WTC11 (cell line): ENCODE measurements around the gene OTOGL. TPM values are rescaled to one million over a fixed set of nuclear protein-coding genes. Genes with fewer than 3 reads are reported as not detected.

Experiments used
- ATAC-seq: fragments of 200-7000 bp; cut with Tn5 transposase; 2 replicates; pipeline ENCODE4 v1.10.0; 2021; ENCODE audit warnings: mild to moderate bottlenecking, moderate library complexity
- CTCF ChIA-PET: fragments of 300-600 bp; sonication (Branson Sonifier 250); formaldehyde crosslinking; loops from one replicate; lab custom pipeline; 2021; ENCODE audit warnings: antibody characterized with exemption; lab: Charles Lee
- POLR2A ChIA-PET: fragments of 350-600 bp; sonication (Branson Sonifier 250); formaldehyde crosslinking; loops from one replicate; lab custom pipeline; 2021; ENCODE audit warnings: antibody characterized with exemption; lab: Charles Lee
- DNase-seq: peaks from one replicate; pipeline ENCODE4 v3.0.0; 2021; ENCODE audit warnings: low spot score
- H3K27ac Mint-ChIP-seq: 2 replicates; pipeline ENCODE4 v1.8.0; 2021; ENCODE audit warnings: mixed read lengths
- H3K27me3 Mint-ChIP-seq: 2 replicates; pipeline ENCODE4 v1.8.0; 2021; ENCODE audit warnings: low read depth, mild to moderate bottlenecking, moderate library complexity, mixed read lengths
- H3K36me3 Mint-ChIP-seq: 2 replicates; pipeline ENCODE4 v1.8.0; 2021; ENCODE audit warnings: mixed read lengths
- H3K4me1 Mint-ChIP-seq: 2 replicates; pipeline ENCODE4 v1.8.0; 2022; ENCODE audit warnings: mixed read lengths
- H3K4me3 Mint-ChIP-seq: 2 replicates; pipeline ENCODE4 v1.8.0; 2021; ENCODE audit warnings: mild to moderate bottlenecking, moderate library complexity, mixed read lengths
- H3K9me3 Mint-ChIP-seq: 2 replicates; pipeline ENCODE4 v1.8.0; 2021; ENCODE audit warnings: mixed read lengths
- ARID4B ChIP-seq: sonication (generic); formaldehyde crosslinking; IDR thresholded peaks from 2 replicates; pipeline ENCODE4 v1.8.0; 2023; ENCODE audit warnings: missing genetic modification reagents, mild to moderate bottlenecking, borderline replicate concordance
- ERG ChIP-seq: fragments of 250-450 bp; sonication (Bioruptor Pico); IDR thresholded peaks from 2 replicates; pipeline ENCODE4 v1.8.0; 2021; ENCODE audit warnings: mild to moderate bottlenecking
- FOXJ3 ChIP-seq: sonication (generic); formaldehyde crosslinking; IDR thresholded peaks from 2 replicates; pipeline ENCODE4 v1.9.0; 2021; ENCODE audit warnings: missing genetic modification reagents, mild to moderate bottlenecking, borderline replicate concordance
- GTF2I ChIP-seq: fragments of 250-450 bp; sonication (Bioruptor Pico); conservative IDR thresholded peaks from 2 replicates; pipeline ENCODE4 v1.4.0; 2021; ENCODE audit warnings: mild to moderate bottlenecking
- IRF2 ChIP-seq: sonication (generic); formaldehyde crosslinking; IDR thresholded peaks from 2 replicates; pipeline ENCODE4 v1.8.0; 2022; ENCODE audit warnings: low read depth, missing genetic modification reagents, borderline replicate concordance
- JUN ChIP-seq: sonication (generic); formaldehyde crosslinking; IDR thresholded peaks from 2 replicates; pipeline ENCODE4 v1.8.0; 2023; ENCODE audit warnings: mild to moderate bottlenecking, missing genetic modification reagents
- MXD4 ChIP-seq: fragments of 250-450 bp; sonication (Bioruptor Pico); IDR thresholded peaks from 2 replicates; pipeline ENCODE4 v1.8.0; 2021; ENCODE audit warnings: mild to moderate bottlenecking, moderate library complexity, borderline replicate concordance
- NFYB ChIP-seq: sonication (generic); formaldehyde crosslinking; conservative IDR thresholded peaks from 2 replicates; pipeline ENCODE4 v1.8.0; 2022; ENCODE audit warnings: low read depth, missing genetic modification reagents
- NR2C2 ChIP-seq: sonication (generic); formaldehyde crosslinking; IDR thresholded peaks from 2 replicates; pipeline ENCODE4 v1.8.0; 2022; ENCODE audit warnings: mild to moderate bottlenecking, missing genetic modification reagents
- total RNA-seq: library from RNA; stranded (reverse); gene quantifications from 3 replicates; pipeline ENCODE4 v1.2.3, GENCODE V29; 2021
- TF ChIP-seq, protein P1 (sequence below): sonication (generic); formaldehyde crosslinking; conservative IDR thresholded peaks from 2 replicates; pipeline ENCODE4 v1.8.1; 2023; ENCODE audit warnings: mild to moderate bottlenecking, low read depth, missing genetic modification reagents, moderate library complexity
- TF ChIP-seq, protein P2 (sequence below): sonication (generic); formaldehyde crosslinking; IDR thresholded peaks from 2 replicates; pipeline ENCODE4 v1.8.0; 2022; ENCODE audit warnings: mild to moderate bottlenecking, missing genetic modification reagents
- TF ChIP-seq, protein P3 (sequence below): sonication (generic); formaldehyde crosslinking; IDR thresholded peaks from 2 replicates; pipeline ENCODE4 v1.8.1; 2022; ENCODE audit warnings: mild to moderate bottlenecking, missing genetic modification reagents, moderate library complexity, borderline replicate concordance
- TF ChIP-seq, protein P4 (sequence below): sonication (generic); formaldehyde crosslinking; IDR thresholded peaks from 2 replicates; pipeline ENCODE4 v1.8.0; 2023; ENCODE audit warnings: mild to moderate bottlenecking, missing genetic modification reagents
- TF ChIP-seq, protein P5 (sequence below): sonication (generic); formaldehyde crosslinking; IDR thresholded peaks from 2 replicates; pipeline ENCODE4 v1.8.1; 2023; ENCODE audit warnings: mild to moderate bottlenecking, missing genetic modification reagents, borderline replicate concordance

The OTOGL gene
- total RNA-seq, 1 experiment from 2014 or later: 0.55 TPM

- H3K27ac Mint-ChIP-seq: no peak overlapping the region
- H3K9me3 Mint-ChIP-seq: no peaks in the 10 kb centered on the region
- no peak for DNase-seq
- no peak overlapping the region for H3K4me3 Mint-ChIP-seq
- no peaks in the 10 kb centered on the region for H3K27me3 Mint-ChIP-seq
- CTCF ChIA-PET: interaction anchor here (0.6 to 1.9 kb wide), 2 partner anchors 11 to 65 kb away, joined by 3 to 6 read pairs; no protein-coding TSS in a partner anchor
- no peak for ATAC-seq
- H3K4me1 Mint-ChIP-seq: peaks cover 8% of the 10 kb centered on the region
- POLR2A ChIA-PET: no interaction called here
- H3K36me3 Mint-ChIP-seq: no peaks in the 10 kb centered on the region
- TF ChIP-seq NR2C2 (CRISPR knock-in tag) (no peak), MXD4 (CRISPR knock-in tag) (no peak), JUN (no peak), FOXJ3 (CRISPR knock-in tag) (no peak), ERG (no peak), NFYB (CRISPR knock-in tag) (no peak), ARID4B (CRISPR knock-in tag) (no peak), GTF2I (no peak), IRF2 (no peak)
- TF ChIP-seq, protein P1, sequence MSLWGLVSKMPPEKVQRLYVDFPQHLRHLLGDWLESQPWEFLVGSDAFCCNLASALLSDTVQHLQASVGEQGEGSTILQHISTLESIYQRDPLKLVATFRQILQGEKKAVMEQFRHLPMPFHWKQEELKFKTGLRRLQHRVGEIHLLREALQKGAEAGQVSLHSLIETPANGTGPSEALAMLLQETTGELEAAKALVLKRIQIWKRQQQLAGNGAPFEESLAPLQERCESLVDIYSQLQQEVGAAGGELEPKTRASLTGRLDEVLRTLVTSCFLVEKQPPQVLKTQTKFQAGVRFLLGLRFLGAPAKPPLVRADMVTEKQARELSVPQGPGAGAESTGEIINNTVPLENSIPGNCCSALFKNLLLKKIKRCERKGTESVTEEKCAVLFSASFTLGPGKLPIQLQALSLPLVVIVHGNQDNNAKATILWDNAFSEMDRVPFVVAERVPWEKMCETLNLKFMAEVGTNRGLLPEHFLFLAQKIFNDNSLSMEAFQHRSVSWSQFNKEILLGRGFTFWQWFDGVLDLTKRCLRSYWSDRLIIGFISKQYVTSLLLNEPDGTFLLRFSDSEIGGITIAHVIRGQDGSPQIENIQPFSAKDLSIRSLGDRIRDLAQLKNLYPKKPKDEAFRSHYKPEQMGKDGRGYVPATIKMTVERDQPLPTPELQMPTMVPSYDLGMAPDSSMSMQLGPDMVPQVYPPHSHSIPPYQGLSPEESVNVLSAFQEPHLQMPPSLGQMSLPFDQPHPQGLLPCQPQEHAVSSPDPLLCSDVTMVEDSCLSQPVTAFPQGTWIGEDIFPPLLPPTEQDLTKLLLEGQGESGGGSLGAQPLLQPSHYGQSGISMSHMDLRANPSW: no peak
- TF ChIP-seq, protein P2, sequence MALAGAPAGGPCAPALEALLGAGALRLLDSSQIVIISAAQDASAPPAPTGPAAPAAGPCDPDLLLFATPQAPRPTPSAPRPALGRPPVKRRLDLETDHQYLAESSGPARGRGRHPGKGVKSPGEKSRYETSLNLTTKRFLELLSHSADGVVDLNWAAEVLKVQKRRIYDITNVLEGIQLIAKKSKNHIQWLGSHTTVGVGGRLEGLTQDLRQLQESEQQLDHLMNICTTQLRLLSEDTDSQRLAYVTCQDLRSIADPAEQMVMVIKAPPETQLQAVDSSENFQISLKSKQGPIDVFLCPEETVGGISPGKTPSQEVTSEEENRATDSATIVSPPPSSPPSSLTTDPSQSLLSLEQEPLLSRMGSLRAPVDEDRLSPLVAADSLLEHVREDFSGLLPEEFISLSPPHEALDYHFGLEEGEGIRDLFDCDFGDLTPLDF (CRISPR knock-in tag): no peak
- TF ChIP-seq, protein P3, sequence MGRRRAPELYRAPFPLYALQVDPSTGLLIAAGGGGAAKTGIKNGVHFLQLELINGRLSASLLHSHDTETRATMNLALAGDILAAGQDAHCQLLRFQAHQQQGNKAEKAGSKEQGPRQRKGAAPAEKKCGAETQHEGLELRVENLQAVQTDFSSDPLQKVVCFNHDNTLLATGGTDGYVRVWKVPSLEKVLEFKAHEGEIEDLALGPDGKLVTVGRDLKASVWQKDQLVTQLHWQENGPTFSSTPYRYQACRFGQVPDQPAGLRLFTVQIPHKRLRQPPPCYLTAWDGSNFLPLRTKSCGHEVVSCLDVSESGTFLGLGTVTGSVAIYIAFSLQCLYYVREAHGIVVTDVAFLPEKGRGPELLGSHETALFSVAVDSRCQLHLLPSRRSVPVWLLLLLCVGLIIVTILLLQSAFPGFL: no peak
- TF ChIP-seq, protein P4, sequence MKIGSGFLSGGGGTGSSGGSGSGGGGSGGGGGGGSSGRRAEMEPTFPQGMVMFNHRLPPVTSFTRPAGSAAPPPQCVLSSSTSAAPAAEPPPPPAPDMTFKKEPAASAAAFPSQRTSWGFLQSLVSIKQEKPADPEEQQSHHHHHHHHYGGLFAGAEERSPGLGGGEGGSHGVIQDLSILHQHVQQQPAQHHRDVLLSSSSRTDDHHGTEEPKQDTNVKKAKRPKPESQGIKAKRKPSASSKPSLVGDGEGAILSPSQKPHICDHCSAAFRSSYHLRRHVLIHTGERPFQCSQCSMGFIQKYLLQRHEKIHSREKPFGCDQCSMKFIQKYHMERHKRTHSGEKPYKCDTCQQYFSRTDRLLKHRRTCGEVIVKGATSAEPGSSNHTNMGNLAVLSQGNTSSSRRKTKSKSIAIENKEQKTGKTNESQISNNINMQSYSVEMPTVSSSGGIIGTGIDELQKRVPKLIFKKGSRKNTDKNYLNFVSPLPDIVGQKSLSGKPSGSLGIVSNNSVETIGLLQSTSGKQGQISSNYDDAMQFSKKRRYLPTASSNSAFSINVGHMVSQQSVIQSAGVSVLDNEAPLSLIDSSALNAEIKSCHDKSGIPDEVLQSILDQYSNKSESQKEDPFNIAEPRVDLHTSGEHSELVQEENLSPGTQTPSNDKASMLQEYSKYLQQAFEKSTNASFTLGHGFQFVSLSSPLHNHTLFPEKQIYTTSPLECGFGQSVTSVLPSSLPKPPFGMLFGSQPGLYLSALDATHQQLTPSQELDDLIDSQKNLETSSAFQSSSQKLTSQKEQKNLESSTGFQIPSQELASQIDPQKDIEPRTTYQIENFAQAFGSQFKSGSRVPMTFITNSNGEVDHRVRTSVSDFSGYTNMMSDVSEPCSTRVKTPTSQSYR: no peak
- TF ChIP-seq, protein P5, sequence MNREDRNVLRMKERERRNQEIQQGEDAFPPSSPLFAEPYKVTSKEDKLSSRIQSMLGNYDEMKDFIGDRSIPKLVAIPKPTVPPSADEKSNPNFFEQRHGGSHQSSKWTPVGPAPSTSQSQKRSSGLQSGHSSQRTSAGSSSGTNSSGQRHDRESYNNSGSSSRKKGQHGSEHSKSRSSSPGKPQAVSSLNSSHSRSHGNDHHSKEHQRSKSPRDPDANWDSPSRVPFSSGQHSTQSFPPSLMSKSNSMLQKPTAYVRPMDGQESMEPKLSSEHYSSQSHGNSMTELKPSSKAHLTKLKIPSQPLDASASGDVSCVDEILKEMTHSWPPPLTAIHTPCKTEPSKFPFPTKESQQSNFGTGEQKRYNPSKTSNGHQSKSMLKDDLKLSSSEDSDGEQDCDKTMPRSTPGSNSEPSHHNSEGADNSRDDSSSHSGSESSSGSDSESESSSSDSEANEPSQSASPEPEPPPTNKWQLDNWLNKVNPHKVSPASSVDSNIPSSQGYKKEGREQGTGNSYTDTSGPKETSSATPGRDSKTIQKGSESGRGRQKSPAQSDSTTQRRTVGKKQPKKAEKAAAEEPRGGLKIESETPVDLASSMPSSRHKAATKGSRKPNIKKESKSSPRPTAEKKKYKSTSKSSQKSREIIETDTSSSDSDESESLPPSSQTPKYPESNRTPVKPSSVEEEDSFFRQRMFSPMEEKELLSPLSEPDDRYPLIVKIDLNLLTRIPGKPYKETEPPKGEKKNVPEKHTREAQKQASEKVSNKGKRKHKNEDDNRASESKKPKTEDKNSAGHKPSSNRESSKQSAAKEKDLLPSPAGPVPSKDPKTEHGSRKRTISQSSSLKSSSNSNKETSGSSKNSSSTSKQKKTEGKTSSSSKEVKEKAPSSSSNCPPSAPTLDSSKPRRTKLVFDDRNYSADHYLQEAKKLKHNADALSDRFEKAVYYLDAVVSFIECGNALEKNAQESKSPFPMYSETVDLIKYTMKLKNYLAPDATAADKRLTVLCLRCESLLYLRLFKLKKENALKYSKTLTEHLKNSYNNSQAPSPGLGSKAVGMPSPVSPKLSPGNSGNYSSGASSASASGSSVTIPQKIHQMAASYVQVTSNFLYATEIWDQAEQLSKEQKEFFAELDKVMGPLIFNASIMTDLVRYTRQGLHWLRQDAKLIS: no peak
Measured at GRCh38 chr12:80205960-80206359, 106.6 kb downstream of the OTOGL start.
